Activated CD4-positive, alpha-beta T cell treated with anti-CD3 and anti-CD28 coated beads, Interleukin-2, amount 50 U/mL, for 48 hours (primary cell): ENCODE results near the gene PDE4D.
A peak's percentile ranks its signal among the peaks of the same experiment; 100 is the strongest.

ENCODE experiments used
- DNase-seq, 2 experiments: peaks; one replicate each; pipeline ENCODE4 v3.0.0-alpha.2; 2020

Gene PDE4D

GRCh38 chr5:59893429-59894227, at the start of gene PDE4D:
Gene PDE4D, minus strand, starts transcription at chr5:59893726.
- DNase-seq, result peak; percentile 1 to 3

- no peak for DNase-seq
Observed at GRCh38 chr5:59937633-59938032, 44.1 kb upstream of the PDE4D start.

GRCh38 chr5:59923465-59923864, 29.9 kb upstream of the PDE4D start:
- no peak for DNase-seq

GRCh38 chr5:59922220-59922619, 28.7 kb upstream of the PDE4D start:
- no peak for DNase-seq

- no peak for DNase-seq
Observed at GRCh38 chr5:59921816-59922215, 28.3 kb upstream of the PDE4D start.

- DNase-seq, result no peak
Observed at GRCh38 chr5:59919484-59919883, 26.0 kb upstream of the PDE4D start.

- no peak for DNase-seq
Observed at GRCh38 chr5:59917121-59917520, 23.6 kb upstream of the PDE4D start.

GRCh38 chr5:59905188-59905587, 11.7 kb upstream of the PDE4D start:
- no peak for DNase-seq

GRCh38 chr5:59897075-59897474, 3.5 kb upstream of the PDE4D start:
- no peak for DNase-seq

GRCh38 chr5:59891962-59892643, 1.4 kb downstream of the PDE4D start:
- no peak for DNase-seq

GRCh38 chr5:59887274-59887673, 6.3 kb downstream of the PDE4D start:
- DNase-seq, result no peak

GRCh38 chr5:59874675-59875074, 18.9 kb downstream of the PDE4D start:
- DNase-seq, result no peak

- DNase-seq, result no peak
Observed at GRCh38 chr5:59873113-59873512, 20.4 kb downstream of the PDE4D start.

GRCh38 chr5:59866661-59867060, 26.9 kb downstream of the PDE4D start:
- DNase-seq, result no peak

- DNase-seq, result no peak
Observed at GRCh38 chr5:59864718-59865117, 28.8 kb downstream of the PDE4D start.

GRCh38 chr5:59863777-59864176, 29.7 kb downstream of the PDE4D start:
- DNase-seq, result no peak

GRCh38 chr5:59856358-59856757, 37.2 kb downstream of the PDE4D start:
- no peak for DNase-seq

GRCh38 chr5:59850766-59851165, 42.8 kb downstream of the PDE4D start:
- no peak for DNase-seq

- DNase-seq, result no peak
Observed at GRCh38 chr5:59847586-59847985, 45.9 kb downstream of the PDE4D start.

GRCh38 chr5:59845730-59846129, 47.8 kb downstream of the PDE4D start:
- no peak for DNase-seq

- no peak for DNase-seq
Observed at GRCh38 chr5:59843511-59844213, 49.9 kb downstream of the PDE4D start.

- no peak for DNase-seq
Observed at GRCh38 chr5:59842999-59843398, 50.5 kb downstream of the PDE4D start.

GRCh38 chr5:59840200-59840601, 53.3 kb downstream of the PDE4D start:
- no peak for DNase-seq

- no peak for DNase-seq
Observed at GRCh38 chr5:59838989-59839388, 54.5 kb downstream of the PDE4D start.
